GM23248 (cell line): ENCODE results near the gene MACC1.

Experiments
- EZH2 ChIP-seq: fragments of 200-600 bp; sonication (generic); IDR thresholded peaks from 2 replicates; pipeline ENCODE4 v1.6.1; 2018; ENCODE audit warnings: antibody characterized with exemption, mild to moderate bottlenecking; ENCODE audit not compliant: insufficient read depth, poor library complexity, severe bottlenecking
- EZH2phosphoT487 ChIP-seq: fragments of 200-600 bp; sonication (generic); IDR thresholded peaks from 2 replicates; pipeline ENCODE4 v1.6.1; 2018; ENCODE audit warnings: antibody characterized with exemption, moderate library complexity, mild to moderate bottlenecking, low read depth; ENCODE audit not compliant: insufficient read depth

DNA sequence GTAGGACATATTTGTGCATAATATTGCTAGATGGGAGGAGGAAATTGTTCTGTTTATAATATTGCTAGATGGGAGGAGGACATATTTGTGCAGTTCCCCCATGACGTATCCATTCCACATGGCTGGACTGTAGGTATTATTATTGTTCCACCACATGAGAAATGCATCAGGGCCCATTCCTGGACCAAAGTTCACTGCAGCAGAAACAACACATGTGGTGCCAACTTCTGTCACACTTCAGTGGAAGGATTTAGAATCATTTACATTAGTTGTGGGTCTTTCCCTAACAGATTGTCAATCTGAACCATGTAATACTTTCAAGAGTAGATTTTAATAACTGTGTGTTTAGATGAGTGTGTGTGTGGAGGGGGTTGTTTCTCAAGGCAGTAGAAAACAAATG is 32.7 kb upstream of the MACC1 start:
- TF ChIP-seq EZH2 (no peak), EZH2phosphoT487 (no peak)
